Raji (cell line): Measurements from ENCODE around the gene BLVRB.

Source experiments
- POLR2A ChIP-seq: IDR thresholded peaks from 2 replicates; pipeline ENCODE4 v1.6.1; 2011; ENCODE audit warnings: low read depth, low read length, control low read depth; ENCODE audit not compliant: insufficient read depth

BLVRB gene

GRCh38 chr19:40441719-40442253 is 23.8 kb downstream of the BLVRB start:
- TF ChIP-seq POLR2A: no peak

DNA sequence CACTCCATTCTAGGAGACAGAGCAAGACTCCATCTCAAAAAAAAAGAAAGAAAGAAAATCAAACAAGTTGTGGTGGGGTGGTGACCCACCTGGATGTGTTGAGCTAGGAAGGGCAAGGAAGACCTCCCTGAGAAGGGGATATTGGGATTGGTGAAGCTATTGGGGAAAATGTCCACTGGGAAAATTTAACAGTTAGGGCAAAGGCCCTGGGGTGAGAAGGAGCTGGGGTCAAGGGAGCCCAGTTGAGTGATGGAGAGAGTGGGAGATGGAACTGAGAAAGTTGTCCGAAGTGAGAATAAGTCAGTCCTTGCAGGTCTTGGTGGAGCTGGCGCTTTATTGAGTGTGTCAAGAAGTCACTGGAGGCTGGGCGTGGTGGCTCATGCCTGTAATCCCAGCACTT is 27.3 kb downstream of the BLVRB start:
- TF ChIP-seq POLR2A: no peak

DNA sequence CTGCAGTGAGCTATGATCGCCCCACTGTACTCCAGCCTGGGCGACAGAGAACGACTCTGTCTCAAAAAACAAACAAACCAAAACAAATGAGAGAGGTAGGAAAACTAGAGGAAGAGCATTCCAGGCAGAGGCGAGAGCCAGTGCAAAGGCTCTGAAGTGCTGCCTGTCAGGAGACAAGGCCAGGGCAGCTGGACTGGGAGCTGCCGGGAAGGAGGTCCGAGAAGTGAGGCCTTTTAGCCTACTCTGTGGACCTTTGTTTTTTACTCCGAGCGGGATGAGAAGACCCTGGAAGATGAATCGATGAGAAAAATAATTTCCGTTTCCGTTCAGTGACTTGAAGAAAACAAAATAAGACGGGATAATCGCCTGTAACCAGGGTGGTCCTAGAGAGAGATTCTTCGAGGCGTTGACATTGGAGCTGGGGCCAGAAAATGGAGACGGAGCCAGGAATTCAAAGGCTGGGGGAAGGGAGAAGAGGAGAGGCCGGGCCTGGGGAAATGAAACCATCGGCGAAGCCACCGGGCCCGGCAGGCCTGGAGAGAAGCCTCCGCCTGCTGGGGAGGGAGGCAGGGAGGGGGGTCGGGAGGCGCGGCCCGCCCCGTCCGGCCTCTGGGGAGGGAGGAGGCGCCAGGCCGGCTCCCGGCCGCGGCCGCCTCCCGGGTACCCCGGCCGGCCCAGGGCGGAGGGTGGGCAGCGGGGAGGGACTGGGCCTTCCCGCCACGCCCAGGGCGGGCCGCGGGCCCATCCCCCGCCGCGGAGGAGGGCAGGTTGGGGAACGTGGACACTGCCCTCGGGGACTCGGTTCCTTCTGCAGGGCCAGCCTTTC is 31.9 kb downstream of the BLVRB start:
- no peak for TF ChIP-seq POLR2A

DNA sequence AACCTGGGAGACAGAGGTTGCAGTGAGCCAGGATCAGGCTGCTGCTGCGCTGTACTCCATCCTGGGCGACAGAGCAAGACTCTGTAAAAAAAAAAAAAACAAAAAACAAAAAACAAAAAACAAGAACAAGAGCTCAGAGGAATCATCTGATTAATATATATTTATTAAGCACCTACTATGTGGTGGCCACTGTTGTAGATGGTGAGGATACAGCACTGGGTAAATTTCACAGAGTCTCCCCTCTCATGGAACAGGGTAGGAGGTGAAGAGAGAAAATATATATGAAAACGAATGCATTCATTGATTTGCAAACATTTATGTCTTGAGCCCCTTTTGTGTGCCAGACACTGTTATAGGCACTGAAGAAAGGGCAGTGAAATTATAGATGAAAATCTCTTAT is 33.8 kb downstream of the BLVRB start:
- TF ChIP-seq POLR2A: no peak

DNA sequence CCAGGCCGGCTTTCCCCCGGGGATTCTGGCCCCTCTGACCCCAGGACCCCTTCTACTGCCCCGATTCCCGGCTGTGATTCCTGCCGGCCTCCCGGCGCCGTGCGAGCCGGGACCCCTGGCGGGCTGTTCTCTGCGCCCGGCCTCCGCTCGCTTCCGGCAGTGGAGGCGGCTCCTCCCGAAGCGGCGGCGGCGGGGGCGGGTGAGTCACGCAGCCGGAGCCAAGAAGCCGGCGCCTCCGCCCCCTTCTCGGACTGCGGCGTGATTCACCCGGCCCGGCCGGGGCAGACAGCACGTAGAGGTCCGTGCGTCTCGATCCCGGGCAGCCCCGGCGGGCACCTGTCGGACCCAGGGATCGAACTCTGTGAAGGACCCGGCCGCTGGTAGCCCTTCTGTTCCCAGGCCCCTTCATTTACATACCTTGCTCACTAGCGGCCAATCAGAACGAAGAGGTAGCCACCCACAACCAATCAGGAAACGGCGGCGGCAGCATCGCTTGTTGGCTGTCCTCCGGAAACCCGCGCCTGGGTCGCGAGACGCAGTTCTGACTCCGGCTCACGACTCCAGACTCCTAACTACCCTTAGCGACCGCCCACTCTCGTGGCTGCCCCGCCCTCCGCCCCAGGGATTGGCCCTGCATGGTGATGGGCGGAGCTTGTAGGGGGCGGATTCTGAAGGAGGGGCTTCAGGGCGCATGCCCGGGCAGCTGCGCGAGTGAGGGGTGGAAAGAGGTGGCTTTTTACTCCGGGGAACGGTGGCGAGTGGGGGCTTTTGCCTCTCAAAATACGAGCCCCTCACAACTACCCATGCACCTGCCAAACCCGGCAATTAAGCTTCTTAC is 39.9 kb downstream of the BLVRB start, which contains the start of gene SERTAD1:
Gene SERTAD1, minus strand, starts transcription at position 543 of the 838 bp plus-strand sequence. CDS start 2,446 bp downstream, outside the sequence.
- peak; percentile 99 for TF ChIP-seq POLR2A

GRCh38 chr19:40424637-40425449 is 40.7 kb downstream of the BLVRB start:
- no peak for TF ChIP-seq POLR2A

- TF ChIP-seq POLR2A: no peak
These were observed 41.6 kb downstream of the BLVRB start for GRCh38 chr19:40423938-40424337.

GRCh38 chr19:40422748-40423566 is 42.6 kb downstream of the BLVRB start:
- TF ChIP-seq POLR2A: no peak

GRCh38 chr19:40421993-40422747 is 43.4 kb downstream of the BLVRB start:
- no peak for TF ChIP-seq POLR2A

DNA sequence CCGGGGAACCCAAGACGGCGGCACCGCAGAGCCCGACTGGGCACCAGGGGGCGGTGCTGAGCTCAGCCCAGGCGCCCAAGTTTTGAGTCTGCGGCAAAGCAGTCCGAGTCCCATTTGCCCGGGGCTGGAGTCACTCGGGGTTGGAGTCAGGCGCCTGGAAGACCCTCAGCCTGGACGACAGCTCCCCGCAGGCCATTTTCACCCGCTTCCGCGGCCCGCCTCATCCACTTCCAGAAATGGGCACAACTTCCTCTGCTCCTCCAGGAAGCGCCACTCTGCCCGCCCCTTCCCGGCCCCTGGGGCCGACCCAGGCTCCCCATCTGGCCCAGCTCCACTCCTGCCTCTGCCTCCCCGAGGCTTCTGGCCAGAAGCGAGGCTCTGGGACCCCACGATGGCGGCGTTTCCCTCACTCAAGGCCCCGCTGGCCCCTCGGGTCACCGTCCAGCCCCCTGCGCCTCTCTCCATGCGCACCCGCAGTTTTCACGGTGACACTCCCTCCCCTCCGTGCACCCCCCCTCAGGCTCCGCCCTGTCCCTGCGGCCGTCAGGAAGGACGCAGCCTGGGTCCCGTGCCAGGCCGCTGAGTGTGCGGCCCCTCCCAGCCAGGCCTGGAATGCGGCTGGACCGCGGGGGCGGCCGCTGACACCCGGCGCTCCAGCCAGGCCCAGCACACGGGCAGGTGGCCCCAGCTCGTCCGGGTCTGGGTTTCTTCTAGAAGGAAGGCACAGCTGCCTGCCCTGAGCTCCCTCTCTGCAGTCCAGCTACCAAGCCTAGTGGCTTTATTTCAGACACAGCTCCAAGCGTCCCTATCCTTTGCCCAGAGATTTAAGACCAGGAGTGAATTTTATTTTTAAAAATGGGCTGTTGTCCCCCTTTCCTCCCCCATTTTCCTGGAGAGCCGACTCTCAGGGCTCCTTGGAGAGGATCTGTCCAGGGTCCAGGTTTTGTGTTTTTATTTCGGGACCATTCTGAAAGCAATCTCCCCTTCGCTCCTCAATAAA is 44.5 kb downstream of the BLVRB start:
- TF ChIP-seq POLR2A: peak; percentile 67

DNA sequence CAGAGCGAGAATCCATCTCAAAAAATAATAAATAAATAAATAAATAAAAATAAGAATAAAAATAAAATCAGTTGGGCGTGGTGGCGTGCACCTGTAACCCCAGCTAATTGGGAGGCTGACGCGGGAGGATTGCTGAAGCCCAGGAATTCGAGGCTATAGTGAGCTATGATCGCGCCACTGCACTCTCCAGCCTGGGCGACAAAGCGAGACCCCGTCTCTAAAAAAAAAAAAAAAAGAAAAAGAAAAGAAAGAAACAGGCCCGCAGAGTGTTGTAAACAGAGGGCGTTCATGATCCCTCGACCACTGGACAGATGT is 45.1 kb downstream of the BLVRB start:
- TF ChIP-seq POLR2A: no peak

DNA sequence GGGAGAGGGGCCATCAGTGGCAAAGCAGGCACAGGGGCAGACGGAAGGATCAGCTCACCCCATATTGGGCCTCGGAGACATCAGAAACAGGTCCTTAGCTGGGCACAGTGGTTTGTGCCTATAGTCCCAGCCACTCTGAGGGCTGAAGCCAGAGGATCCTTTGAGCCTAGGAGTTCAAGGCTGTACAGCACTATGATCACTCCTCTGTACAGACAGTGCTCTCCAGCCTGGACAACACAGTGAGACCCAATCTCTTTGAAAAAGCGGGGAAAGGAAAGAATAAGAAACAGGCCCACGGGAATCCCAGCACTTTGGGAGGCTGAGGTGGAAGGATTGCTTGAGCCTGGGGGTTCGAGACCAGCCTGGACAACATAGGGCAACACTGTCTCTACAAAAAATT is 45.8 kb downstream of the BLVRB start:
- no peak for TF ChIP-seq POLR2A

GRCh38 chr19:40419066-40419612 is 46.4 kb downstream of the BLVRB start:
- TF ChIP-seq POLR2A: no peak
